ENCODE results near the gene CDADC1.
A peak's percentile ranks its signal among the peaks of the same experiment; 100 is the strongest.

CDADC1 gene

DNA sequence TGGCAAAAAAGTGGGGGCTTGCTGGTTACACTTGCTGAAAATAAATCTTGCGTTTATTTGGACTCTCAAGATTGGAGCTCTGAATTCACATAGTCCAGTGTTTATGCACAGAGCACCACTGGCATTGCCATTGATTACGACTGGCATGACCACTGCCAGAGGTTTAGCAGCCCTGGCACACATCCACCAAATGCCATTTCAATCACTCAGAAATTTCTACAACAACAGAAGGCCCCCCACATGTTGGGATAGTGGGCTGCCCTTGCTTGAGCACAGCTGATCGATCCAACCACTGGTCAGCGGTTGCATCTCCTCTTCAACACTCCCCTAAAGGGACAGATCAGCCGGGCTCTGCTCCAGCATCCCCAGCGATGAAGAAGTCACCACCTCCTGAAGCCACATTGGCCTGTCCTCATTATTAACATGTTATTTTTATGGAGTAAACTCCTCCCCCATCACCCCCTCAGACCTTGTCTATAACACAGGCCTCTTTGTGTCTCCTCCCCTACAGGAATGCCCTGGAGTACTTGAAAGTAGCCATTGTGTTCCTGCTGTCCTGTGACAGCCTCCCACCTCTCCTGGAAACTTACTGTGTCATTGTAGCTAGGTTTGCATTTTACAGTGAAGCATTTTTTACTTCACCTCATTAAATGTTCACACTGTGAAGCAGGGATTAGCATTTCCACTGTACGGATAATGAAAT lies 51.3 kb downstream of the CDADC1 start:
- Histone ChIP-seq H3K79me2 (ENCODE audit: insufficient read depth, low read length) (no peaks in the 10 kb centered on the region), H3K27ac (ENCODE audit: low read length) (no peak overlapping the region), H3K4me2 (ENCODE audit: insufficient read depth, low read length) (no peak overlapping the region), H2AFZ (ENCODE audit: low read depth, low read length) (no peak overlapping the region), H3K9me3 (ENCODE audit: insufficient read depth, low read length, severe bottlenecking) (no peaks in the 10 kb centered on the region), H3K9ac (ENCODE audit: low read depth, low read length) (no peak overlapping the region), H3K36me3 (ENCODE audit: insufficient read depth, low read length) (peaks cover 9% of the 10 kb centered on the region; the same call in 1 of the 2 replicates), H3K4me1 (ENCODE audit: insufficient read depth, low read length) (peaks cover 6% of the 10 kb centered on the region), H3K4me3 (ENCODE audit: low read depth in 1 of 2, low read length in 2 of 2) (no peak overlapping the region), H3K27me3 (ENCODE audit: insufficient read depth, low read length, poor library complexity) (no peaks in the 10 kb centered on the region), H4K20me1 (ENCODE audit: insufficient read depth, low read length) (no peaks in the 10 kb centered on the region)
- ATAC-seq (ENCODE audit: insufficient read depth, low read depth) (no peak), DNase-seq (no peak)
- no peak for TF ChIP-seq EZH2 (IDR thresholded peaks at IDR 0.05; ENCODE audit: borderline replicate concordance, low read depth, low read length, severe bottlenecking)
- TF ChIP-seq, protein P1, sequence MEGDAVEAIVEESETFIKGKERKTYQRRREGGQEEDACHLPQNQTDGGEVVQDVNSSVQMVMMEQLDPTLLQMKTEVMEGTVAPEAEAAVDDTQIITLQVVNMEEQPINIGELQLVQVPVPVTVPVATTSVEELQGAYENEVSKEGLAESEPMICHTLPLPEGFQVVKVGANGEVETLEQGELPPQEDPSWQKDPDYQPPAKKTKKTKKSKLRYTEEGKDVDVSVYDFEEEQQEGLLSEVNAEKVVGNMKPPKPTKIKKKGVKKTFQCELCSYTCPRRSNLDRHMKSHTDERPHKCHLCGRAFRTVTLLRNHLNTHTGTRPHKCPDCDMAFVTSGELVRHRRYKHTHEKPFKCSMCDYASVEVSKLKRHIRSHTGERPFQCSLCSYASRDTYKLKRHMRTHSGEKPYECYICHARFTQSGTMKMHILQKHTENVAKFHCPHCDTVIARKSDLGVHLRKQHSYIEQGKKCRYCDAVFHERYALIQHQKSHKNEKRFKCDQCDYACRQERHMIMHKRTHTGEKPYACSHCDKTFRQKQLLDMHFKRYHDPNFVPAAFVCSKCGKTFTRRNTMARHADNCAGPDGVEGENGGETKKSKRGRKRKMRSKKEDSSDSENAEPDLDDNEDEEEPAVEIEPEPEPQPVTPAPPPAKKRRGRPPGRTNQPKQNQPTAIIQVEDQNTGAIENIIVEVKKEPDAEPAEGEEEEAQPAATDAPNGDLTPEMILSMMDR (IDR thresholded peaks at IDR 0.05; ENCODE audit: borderline replicate concordance, extremely low read depth, low read length, poor library complexity, severe bottlenecking) = no peak

DNA sequence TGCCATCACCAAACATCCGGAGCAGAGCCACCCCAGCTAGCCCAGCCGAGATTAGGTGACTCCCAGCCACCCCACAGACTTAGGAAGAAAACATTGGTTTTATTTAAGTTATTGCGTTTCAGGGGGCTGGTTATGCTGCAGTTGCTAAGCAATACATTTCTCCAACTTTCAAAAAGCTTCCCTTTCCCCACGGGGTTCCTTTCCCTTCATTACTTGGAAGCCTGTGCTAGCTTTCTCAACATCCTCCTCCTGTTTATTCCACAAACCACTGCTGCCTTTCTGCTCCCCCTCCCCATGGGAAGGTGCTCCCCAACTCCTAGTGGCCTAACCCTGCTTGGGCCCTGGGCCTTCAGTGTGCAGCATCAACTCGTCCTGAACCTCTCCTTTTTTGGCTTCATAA lies 52.6 kb downstream of the CDADC1 start:
- H4K20me1 ChIP-seq (ENCODE audit: insufficient read depth, low read length) = no peaks in the 10 kb centered on the region
- no peaks in the 10 kb centered on the region for H3K27me3 ChIP-seq (ENCODE audit: insufficient read depth, low read length, poor library complexity)
- peaks cover 6% of the 10 kb centered on the region for H3K4me1 ChIP-seq (ENCODE audit: insufficient read depth, low read length)
- no peaks in the 10 kb centered on the region for H3K9me3 ChIP-seq (ENCODE audit: insufficient read depth, low read length, severe bottlenecking)
- no peak for DNase-seq
- no peak overlapping the region for H2AFZ ChIP-seq (ENCODE audit: low read depth, low read length)
- no peak for ATAC-seq (ENCODE audit: insufficient read depth, low read depth)
- no peak overlapping the region for H3K9ac ChIP-seq (ENCODE audit: low read depth, low read length)
- TF ChIP-seq EZH2 (IDR thresholded peaks at IDR 0.05; ENCODE audit: borderline replicate concordance, low read depth, low read length, severe bottlenecking) = no peak
- TF ChIP-seq, protein P1 (IDR thresholded peaks at IDR 0.05; ENCODE audit: borderline replicate concordance, extremely low read depth, low read length, poor library complexity, severe bottlenecking) = no peak
- no peak overlapping the region for H3K4me2 ChIP-seq (ENCODE audit: insufficient read depth, low read length)
- no peak overlapping the region for H3K4me3 ChIP-seq (ENCODE audit: low read depth in 1 of 2, low read length in 2 of 2)
- H3K79me2 ChIP-seq (ENCODE audit: insufficient read depth, low read length) = no peaks in the 10 kb centered on the region
- no peak overlapping the region for H3K27ac ChIP-seq (ENCODE audit: low read length)
- peaks cover 6% of the 10 kb centered on the region; the same call in 1 of the 2 replicates for H3K36me3 ChIP-seq (ENCODE audit: insufficient read depth, low read length)

DNA sequence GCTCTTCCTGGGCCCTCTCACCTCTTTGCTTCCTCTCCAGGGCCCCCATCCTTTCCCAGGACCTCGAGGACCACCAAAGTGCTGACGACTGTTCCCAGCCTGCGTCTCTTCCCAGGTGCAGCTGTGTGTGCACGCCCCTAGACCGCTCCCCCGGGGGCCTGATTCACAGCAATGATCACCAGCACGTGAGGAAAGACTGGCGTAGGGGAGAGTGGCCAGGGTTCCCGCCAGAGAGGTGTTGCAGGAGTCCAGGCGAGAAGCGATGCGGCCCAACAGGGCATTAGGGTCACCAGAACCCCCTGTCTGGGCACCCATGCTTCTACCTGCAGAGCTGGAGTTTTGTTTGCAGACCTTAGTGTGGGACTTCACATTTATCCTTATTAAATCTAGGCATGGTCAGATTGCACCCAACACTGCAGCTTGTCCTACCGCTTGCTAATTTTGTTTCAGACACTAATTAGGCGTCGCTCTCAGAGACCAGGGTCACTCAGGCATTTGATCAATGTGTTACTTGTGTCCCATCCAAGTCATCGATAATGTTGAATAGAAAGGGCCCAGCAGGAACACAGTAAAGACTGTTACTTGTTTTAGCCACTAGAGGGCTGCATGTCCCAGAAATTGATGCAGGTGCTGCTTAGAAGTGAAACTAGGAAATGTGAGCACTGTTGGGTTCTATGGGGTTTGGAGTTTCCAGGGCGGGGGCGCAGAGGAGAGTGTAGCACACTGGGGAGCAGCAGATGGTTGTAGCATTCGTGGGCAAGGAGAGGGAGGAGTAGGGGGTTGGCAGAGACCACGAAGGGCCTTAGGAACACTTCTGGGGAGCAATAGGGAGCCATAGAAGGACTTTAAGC lies 53.2 kb downstream of the CDADC1 start:
- Histone ChIP-seq H3K4me3 (ENCODE audit: low read depth in 1 of 2, low read length in 2 of 2) (peak overlapping the region in 1 of 2 experiments; percentile 38; a peak in 2 of 4 replicates), H3K4me1 (ENCODE audit: insufficient read depth, low read length) (peaks cover 6% of the 10 kb centered on the region), H3K79me2 (ENCODE audit: insufficient read depth, low read length) (no peaks in the 10 kb centered on the region), H3K4me2 (ENCODE audit: insufficient read depth, low read length) (peak overlapping the region; percentile 60), H3K36me3 (ENCODE audit: insufficient read depth, low read length) (no peaks in the 10 kb centered on the region), H4K20me1 (ENCODE audit: insufficient read depth, low read length) (no peaks in the 10 kb centered on the region), H3K9ac (ENCODE audit: low read depth, low read length) (peak overlapping the region; percentile 42), H3K9me3 (ENCODE audit: insufficient read depth, low read length, severe bottlenecking) (no peaks in the 10 kb centered on the region), H3K27ac (ENCODE audit: low read length) (peak overlapping the region; percentile 57), H2AFZ (ENCODE audit: low read depth, low read length) (peak overlapping the region; percentile 67), H3K27me3 (ENCODE audit: insufficient read depth, low read length, poor library complexity) (no peaks in the 10 kb centered on the region)
- ATAC-seq (ENCODE audit: insufficient read depth, low read depth) = peak; percentile 98
- TF ChIP-seq, protein P1 (IDR thresholded peaks at IDR 0.05; ENCODE audit: borderline replicate concordance, extremely low read depth, low read length, poor library complexity, severe bottlenecking) = peak; percentile 92
- no peak for TF ChIP-seq EZH2 (IDR thresholded peaks at IDR 0.05; ENCODE audit: borderline replicate concordance, low read depth, low read length, severe bottlenecking)
- DNase-seq = peak; percentile 81

All from DND-41 (cell line).